CD14-positive monocyte (primary cell): Measurements from ENCODE around the gene IFNGR2. TPM values are rescaled to one million over a fixed set of nuclear protein-coding genes. Genes with fewer than 3 reads are reported as not detected.
A peak's percentile ranks its signal among the peaks of the same experiment; 100 is the strongest.

ENCODE experiments used
- DNase-seq, 3 donors: peaks; one replicate each; pipeline ENCODE4 v3.0.0-alpha.2; 2011 to 2022
- H2AFZ ChIP-seq: 2 replicates; pipeline ENCODE4 v1.6.0; 2012; ENCODE audit warnings: mild to moderate bottlenecking, low read depth, low read length, inconsistent platforms; ENCODE audit not compliant: insufficient read depth, poor library complexity, severe bottlenecking
- H3K27ac ChIP-seq, 2 donors: 1 replicate in 1 of 2; 2 replicates in 1 of 2; pipeline ENCODE4 v1.5.1; 2012 to 2013; ENCODE audit warnings: low read length in 2 of 2, control low read depth in 1 of 2, inconsistent platforms in 1 of 2, low read depth in 1 of 2, mild to moderate bottlenecking in 1 of 2
- H3K27me3 ChIP-seq, 2 donors: one replicate each; pipeline versions ENCODE4 v1.6.0 to v1.6.1; 2011 to 2013; ENCODE audit warnings: low read length in 2 of 2; ENCODE audit not compliant: control insufficient read depth in 2 of 2, insufficient read depth in 2 of 2
- H3K36me3 ChIP-seq, 2 donors: replicated peaks in 1 of 2; 1 replicate in 1 of 2; 2 replicates in 1 of 2; pipeline versions ENCODE4 v1.5.1 to v1.6.1; 2012 to 2013; ENCODE audit warnings: low read length in 2 of 2, control low read depth in 1 of 2, inconsistent platforms in 1 of 2, mild to moderate bottlenecking in 1 of 2; ENCODE audit not compliant: insufficient read depth in 2 of 2, control insufficient read depth in 1 of 2
- H3K4me1 ChIP-seq, 2 donors: 1 replicate in 1 of 2; 2 replicates in 1 of 2; pipeline versions ENCODE4 v1.5.1 to v1.6.1; 2012 to 2013; ENCODE audit warnings: low read length in 2 of 2, control low read depth in 1 of 2, inconsistent platforms in 1 of 2, mild to moderate bottlenecking in 1 of 2, moderate library complexity in 1 of 2; ENCODE audit not compliant: insufficient read depth in 2 of 2, control insufficient read depth in 1 of 2
- H3K4me2 ChIP-seq: replicated peaks from 2 replicates; pipeline ENCODE3; 2012; ENCODE audit warnings: low read length, moderate library complexity, mild to moderate bottlenecking; ENCODE audit not compliant: poor library complexity, severe bottlenecking; ENCODE audit errors: extremely low read depth
- H3K4me3 ChIP-seq, 3 experiments: fragments of 200-600 bp in 1 of 3; sonication (generic) in 1 of 3; replicated peaks in 1 of 3; 1 replicate in 2 of 3; 2 replicates in 1 of 3; pipeline ENCODE4 v1.5.1; 2011 to 2013; ENCODE audit warnings: low read length in 3 of 3, mild to moderate bottlenecking in 3 of 3, control low read depth in 2 of 3, low read depth in 2 of 3, inconsistent platforms in 1 of 3, moderate library complexity in 1 of 3
- H3K79me2 ChIP-seq: 2 replicates; pipeline ENCODE4 v1.6.0; 2012; ENCODE audit warnings: mild to moderate bottlenecking, control low read depth, inconsistent platforms, low read length, moderate library complexity; ENCODE audit not compliant: insufficient read depth
- H3K9ac ChIP-seq: 2 replicates; pipeline ENCODE4 v1.6.0; 2017; ENCODE audit warnings: low read length, mild to moderate bottlenecking; ENCODE audit not compliant: insufficient read depth, poor library complexity, severe bottlenecking
- H3K9me3 ChIP-seq, 2 donors: replicated peaks in 1 of 2; 1 replicate in 1 of 2; 2 replicates in 1 of 2; pipeline versions ENCODE4 v1.5.1 to v1.6.1; 2012 to 2013; ENCODE audit warnings: low read length in 2 of 2, control low read depth in 1 of 2; ENCODE audit not compliant: control insufficient read depth in 1 of 2, insufficient read depth in 1 of 2
- H4K20me1 ChIP-seq: 2 replicates; pipeline ENCODE4 v1.6.0; 2012; ENCODE audit warnings: mild to moderate bottlenecking, low read length, control low read depth, moderate library complexity; ENCODE audit not compliant: insufficient read depth
- H3K27ac Mint-ChIP-seq, 7 donors: one replicate each; pipeline ENCODE4 v1.8.0; 2020; ENCODE audit warnings: mild to moderate bottlenecking in 7 of 7, mixed read lengths in 7 of 7, moderate library complexity in 6 of 7, inconsistent platforms in 2 of 7
- H3K27me3 Mint-ChIP-seq, 3 donors: one replicate each; pipeline ENCODE4 v1.8.0; 2021 to 2022; ENCODE audit warnings: low read depth in 3 of 3, mild to moderate bottlenecking in 3 of 3, mixed read lengths in 3 of 3, moderate library complexity in 3 of 3, inconsistent platforms in 1 of 3
- H3K36me3 Mint-ChIP-seq, 2 donors: one replicate each; pipeline ENCODE4 v1.8.0; 2020; ENCODE audit warnings: mixed read lengths in 2 of 2, inconsistent platforms in 1 of 2, mild to moderate bottlenecking in 1 of 2
- H3K4me1 Mint-ChIP-seq: one replicate; pipeline ENCODE4 v1.8.0; 2020; ENCODE audit warnings: mild to moderate bottlenecking, mixed read lengths
- H3K4me3 Mint-ChIP-seq, 2 donors: one replicate each; pipeline ENCODE4 v1.8.0; 2020; ENCODE audit warnings: mild to moderate bottlenecking in 2 of 2, mixed read lengths in 2 of 2, moderate library complexity in 1 of 2
- H3K9me3 Mint-ChIP-seq, 7 donors: one replicate each; pipeline ENCODE4 v1.8.0; 2020 to 2022; ENCODE audit warnings: mixed read lengths in 7 of 7, mild to moderate bottlenecking in 6 of 7, moderate library complexity in 6 of 7, inconsistent platforms in 2 of 7
- WGBS: methylation state at CpG from one replicate; pipeline ENCODE4 v1.1.5; 2013; ENCODE audit warnings: missing lambda C conversion rate; ENCODE audit not compliant: insufficient coverage; 5-methylcytosine and 5-hydroxymethylcytosine counted together
- intact Hi-C, 2 donors: fragments of 100-400 bp; cut with micrococcal nuclease; formaldehyde crosslinking; loops; one replicate each; pipeline versions ENCODE4 v1.15.0 to v1.15.1; 2023
- polyA plus RNA-seq, 3 donors: library from polyadenylated mRNA; depleted of rRNA in 1 of 3; unstranded in 2 of 3; stranded (reverse) in 1 of 3; fragments of 300-500 nt in 2 of 3; fragments of >200 nt in 1 of 3; fragmentation: Illumina TruSeq in 2 of 3; gene quantifications; 1 replicate in 2 of 3; 2 replicates in 1 of 3; pipeline ENCODE4 v1.2.3, GENCODE V29; 2012 to 2021
- TF ChIP-seq, protein P1 (sequence below): fragments of 200-600 bp; IDR thresholded peaks from one replicate; pipeline ENCODE4 v1.8.0; 2022; ENCODE audit warnings: antibody characterized with exemption, mild to moderate bottlenecking

The IFNGR2 gene
- polyA plus RNA-seq, 3 donors: 204 to 324 (median 260) TPM

DNA sequence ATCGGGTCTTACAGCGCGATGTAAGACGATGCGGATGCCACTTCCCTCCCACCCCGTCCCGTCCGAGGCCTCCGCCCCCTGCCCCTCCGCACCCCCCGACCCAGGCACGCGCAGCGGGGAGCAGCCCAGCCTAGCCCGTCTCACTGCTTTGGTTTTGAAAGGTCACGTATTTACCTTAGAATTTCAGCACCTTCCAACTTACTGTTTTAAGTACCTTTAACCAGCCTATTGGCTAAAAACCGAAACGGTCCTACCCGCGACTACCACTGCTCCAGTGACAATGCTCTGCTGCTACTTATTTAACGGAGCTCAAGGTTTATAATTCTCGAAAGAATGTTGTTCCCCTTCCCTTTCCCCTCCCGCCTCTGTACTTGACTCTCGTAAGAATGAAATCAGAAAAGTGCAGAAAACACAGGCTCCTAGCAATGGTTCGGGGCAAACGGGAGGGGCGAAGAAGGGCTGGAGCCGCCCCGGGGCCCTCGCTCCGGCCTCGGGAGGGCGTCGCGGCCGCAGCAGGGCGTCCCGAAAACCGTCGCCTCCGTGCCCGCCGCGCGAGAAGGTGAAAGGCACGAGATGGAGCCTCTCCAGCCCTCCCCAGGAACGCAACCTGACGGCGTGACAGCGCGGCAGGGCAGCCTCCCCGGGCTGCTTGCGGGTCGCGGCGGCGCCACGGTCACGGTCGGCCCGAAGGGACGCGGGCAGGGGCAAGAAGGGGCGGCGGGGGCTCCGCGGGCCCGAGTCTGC, 75.9 kb downstream of the IFNGR2 start:
- TF ChIP-seq, protein P1, sequence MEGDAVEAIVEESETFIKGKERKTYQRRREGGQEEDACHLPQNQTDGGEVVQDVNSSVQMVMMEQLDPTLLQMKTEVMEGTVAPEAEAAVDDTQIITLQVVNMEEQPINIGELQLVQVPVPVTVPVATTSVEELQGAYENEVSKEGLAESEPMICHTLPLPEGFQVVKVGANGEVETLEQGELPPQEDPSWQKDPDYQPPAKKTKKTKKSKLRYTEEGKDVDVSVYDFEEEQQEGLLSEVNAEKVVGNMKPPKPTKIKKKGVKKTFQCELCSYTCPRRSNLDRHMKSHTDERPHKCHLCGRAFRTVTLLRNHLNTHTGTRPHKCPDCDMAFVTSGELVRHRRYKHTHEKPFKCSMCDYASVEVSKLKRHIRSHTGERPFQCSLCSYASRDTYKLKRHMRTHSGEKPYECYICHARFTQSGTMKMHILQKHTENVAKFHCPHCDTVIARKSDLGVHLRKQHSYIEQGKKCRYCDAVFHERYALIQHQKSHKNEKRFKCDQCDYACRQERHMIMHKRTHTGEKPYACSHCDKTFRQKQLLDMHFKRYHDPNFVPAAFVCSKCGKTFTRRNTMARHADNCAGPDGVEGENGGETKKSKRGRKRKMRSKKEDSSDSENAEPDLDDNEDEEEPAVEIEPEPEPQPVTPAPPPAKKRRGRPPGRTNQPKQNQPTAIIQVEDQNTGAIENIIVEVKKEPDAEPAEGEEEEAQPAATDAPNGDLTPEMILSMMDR: peak; percentile 2
- H3K36me3 Mint-ChIP-seq: peaks cover 0 to 2% of the 10 kb centered on the region in 2 donors
- peak; percentile 22 to 33 (median 25) for DNase-seq

DNA sequence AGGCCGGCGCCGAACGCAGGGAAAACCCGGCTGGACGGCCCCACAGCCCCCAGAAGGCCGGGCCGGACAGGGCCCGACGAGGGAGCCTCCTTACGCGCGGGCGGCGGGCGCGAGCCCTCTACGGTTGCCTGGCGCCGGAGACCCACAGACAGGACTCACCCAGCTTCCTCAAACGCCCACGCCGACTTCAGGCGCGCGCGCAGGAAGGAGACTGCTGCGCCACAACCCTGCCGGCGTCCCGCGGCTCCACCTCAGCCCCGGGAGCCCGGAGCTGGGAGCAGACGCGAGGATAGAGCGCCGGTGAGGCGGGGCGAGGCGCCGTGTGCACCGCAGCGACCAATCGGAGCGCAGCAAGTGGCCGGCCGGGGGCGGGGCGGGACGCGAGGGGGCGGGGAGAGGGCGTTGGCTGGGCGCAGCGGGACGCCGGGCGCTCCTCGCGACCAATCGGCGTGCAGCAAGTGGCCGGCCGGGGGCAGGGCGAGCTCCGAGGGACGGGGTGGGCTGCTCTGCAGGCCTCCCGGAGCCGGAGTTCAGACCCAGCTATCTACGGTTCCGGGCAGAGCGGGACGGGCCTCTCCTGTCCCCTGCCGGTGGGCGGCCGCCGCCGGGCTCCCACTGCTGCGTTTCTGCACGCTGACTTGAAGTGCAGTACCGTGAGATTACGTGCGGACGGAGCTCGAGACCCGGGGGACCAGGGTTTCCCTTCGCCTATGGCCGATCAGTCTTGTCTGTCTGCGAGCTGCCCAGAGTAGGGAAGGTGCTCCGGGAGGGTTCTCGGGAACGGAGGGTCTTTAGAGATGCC, 76.7 kb downstream of the IFNGR2 start, which contains the start of gene TMEM50B:
TSS of gene TMEM50B (minus strand) at position 296 of the 802 bp plus-strand sequence. CDS start 11,089 bp downstream, outside the sequence.
- WGBS: under 1% methylated on average over 87 of the region's 93 CpGs
- DNase-seq: peak; percentile 96 to 97 (median 96)
- TF ChIP-seq, protein P1: peak; percentile 19
- Mint-ChIP-seq H3K27me3 (peaks cover 0 to 1% (median 0%) of the 10 kb centered on the region in 3 donors), H3K27ac (peak within 1 kb of the TSS; percentile 87 to 97 (median 93)), H3K36me3 (no peaks in the 10 kb centered on the region), H3K9me3 (peaks cover 0 to 2% (median 0%) of the 10 kb centered on the region in 7 donors), H3K4me1 (peaks cover 24% of the 10 kb centered on the region), H3K4me3 (peak within 1 kb of the TSS; percentile 90 to 96)
- Histone ChIP-seq H3K27me3 (no peaks in the 10 kb centered on the region), H2AFZ (peak within 1 kb of the TSS; percentile 93), H3K36me3 (no peaks in the 10 kb centered on the region), H3K4me3 (peak within 1 kb of the TSS; percentile 77 to 97 (median 88)), H3K27ac (peak within 1 kb of the TSS; percentile 77 to 94), H3K9ac (peak within 1 kb of the TSS; percentile 98), H3K4me2 (peak within 1 kb of the TSS; percentile 87), H3K4me1 (peaks cover 21 to 33% of the 10 kb centered on the region in 2 donors), H3K79me2 (peaks cover 37% of the 10 kb centered on the region), H4K20me1 (peaks cover 5% of the 10 kb centered on the region), H3K9me3 (no peaks in the 10 kb centered on the region)
- intact Hi-C loops: loop anchor here (2.0 to 5.0 kb wide), 5 partner anchors 62 to 161 kb away; partner anchors contain the start of genes DONSON (in 2 of the 2), GART (in 2 of the 2), SON (in 2 of the 2) and CRYZL1 (in 1 of the 2)

More for the DNA sequence above, 75.9 kb downstream of the IFNGR2 start:
- Mint-ChIP-seq H3K4me1 (peaks cover 20% of the 10 kb centered on the region), H3K9me3 (peaks cover 0 to 2% (median 0%) of the 10 kb centered on the region in 7 donors), H3K27me3 (peaks cover 0 to 1% (median 0%) of the 10 kb centered on the region in 3 donors), H3K4me3 (peak overlapping the region; percentile 90 to 95), H3K27ac (peak overlapping the region; percentile 84 to 92 (median 87))
- Histone ChIP-seq H3K4me1 (peaks cover 21 to 26% of the 10 kb centered on the region in 2 donors), H3K4me3 (peak overlapping the region; percentile 77 to 88 (median 82)), H3K79me2 (peaks cover 42% of the 10 kb centered on the region), H4K20me1 (peaks cover 5% of the 10 kb centered on the region), H3K27me3 (no peaks in the 10 kb centered on the region), H3K27ac (peak overlapping the region; percentile 51 to 94), H2AFZ (peak overlapping the region; percentile 85), H3K9ac (peak overlapping the region; percentile 98), H3K9me3 (no peaks in the 10 kb centered on the region), H3K4me2 (peak overlapping the region; percentile 87), H3K36me3 (no peaks in the 10 kb centered on the region)
- WGBS: under 1% methylated on average over 55 of the region's 68 CpGs
- intact Hi-C loops: loop anchor here in 1 of 2 donors (2.0 kb wide), 1 partner anchor 64 kb away; the partner anchor contains the start of genes GART and SON
